ENCODE results near the gene HAUS7.

The HAUS7 gene

GRCh38 chrX:153456161-153456560 lies 14.2 kb downstream of the HAUS7 start:
- peak; percentile 52 for DNase-seq (ENCODE audit: low spot score)

GRCh38 chrX:153455571-153455970 lies 14.8 kb downstream of the HAUS7 start:
- no peak for DNase-seq (ENCODE audit: low spot score)

GRCh38 chrX:153454901-153455550 lies 15.3 kb downstream of the HAUS7 start:
- DNase-seq (ENCODE audit: low spot score) = no peak

GRCh38 chrX:153450949-153451277 lies 19.5 kb downstream of the HAUS7 start:
- no peak for DNase-seq (ENCODE audit: low spot score)

GRCh38 chrX:153450114-153450948 lies 20.0 kb downstream of the HAUS7 start:
- DNase-seq (ENCODE audit: low spot score) = no peak

GRCh38 chrX:153449368-153450113 lies 20.8 kb downstream of the HAUS7 start:
- DNase-seq (ENCODE audit: low spot score) = no peak

GRCh38 chrX:153448556-153449367 lies 21.6 kb downstream of the HAUS7 start:
- DNase-seq (ENCODE audit: low spot score) = no peak

- no peak for DNase-seq (ENCODE audit: low spot score)
Measured at GRCh38 chrX:153447581-153447960, 22.8 kb downstream of the HAUS7 start.

- DNase-seq (ENCODE audit: low spot score) = no peak
Measured at GRCh38 chrX:153446950-153447580, 23.3 kb downstream of the HAUS7 start.

- DNase-seq (ENCODE audit: low spot score) = no peak
Measured at GRCh38 chrX:153446636-153446936, 23.8 kb downstream of the HAUS7 start.

- no peak for DNase-seq (ENCODE audit: low spot score)
Measured at GRCh38 chrX:153445856-153446635, 24.3 kb downstream of the HAUS7 start, which contains the start of gene TREX2. Gene TREX2, minus strand, starts transcription at chrX:153446056. Its CDS starts 626 bp downstream, at chrX:153445430.

GRCh38 chrX:153445106-153445855 lies 25.1 kb downstream of the HAUS7 start:
- DNase-seq (ENCODE audit: low spot score) = no peak

GRCh38 chrX:153444333-153445011 lies 25.9 kb downstream of the HAUS7 start:
- no peak for DNase-seq (ENCODE audit: low spot score)

GRCh38 chrX:153443476-153444332 lies 26.7 kb downstream of the HAUS7 start:
- no peak for DNase-seq (ENCODE audit: low spot score)

- DNase-seq (ENCODE audit: low spot score) = no peak
Measured at GRCh38 chrX:153442463-153442862, 27.9 kb downstream of the HAUS7 start.

- no peak for DNase-seq (ENCODE audit: low spot score)
Measured at GRCh38 chrX:153441981-153442380, 28.4 kb downstream of the HAUS7 start.

- DNase-seq (ENCODE audit: low spot score) = no peak
Measured at GRCh38 chrX:153441296-153441695, 29.1 kb downstream of the HAUS7 start.

GRCh38 chrX:153440556-153441135 lies 29.7 kb downstream of the HAUS7 start:
- no peak for DNase-seq (ENCODE audit: low spot score)
